NB4 (cell line): ENCODE results near the gene LMO4.

Source experiments
- CTCF ChIP-seq: IDR thresholded peaks from one replicate; pipeline ENCODE4 v1.5.1; 2012; ENCODE audit warnings: low read depth, low read length
- POLR2A ChIP-seq: IDR thresholded peaks from 2 replicates; pipeline ENCODE4 v1.6.1; 2011; ENCODE audit warnings: mild to moderate bottlenecking; ENCODE audit not compliant: insufficient read length; ENCODE audit errors: extremely low read depth

GRCh38 chr1:87336623-87337067 lies 8.0 kb downstream of the LMO4 start:
- TF ChIP-seq CTCF: no peak
- no peak for TF ChIP-seq POLR2A
